Upper lobe of right lung (tissue), 1 donor: Measurements from ENCODE around the gene ASPHD2. TPM values are rescaled to one million over a fixed set of nuclear protein-coding genes. Genes with fewer than 3 reads are reported as not detected.

Experiments
- ATAC-seq: fragments of 200-7000 bp; cut with Tn5 transposase; one replicate; pipeline ENCODE4 v1.9.1; 2020; ENCODE audit warnings: mild to moderate bottlenecking, moderate library complexity
- DNase-seq: peaks from one replicate; pipeline ENCODE4 v3.0.0-alpha.2; 2020
- H3K27ac ChIP-seq: fragments of 200-600 bp; one replicate; pipeline ENCODE4 v1.8.0; 2022
- H3K27me3 ChIP-seq: fragments of 200-600 bp; one replicate; pipeline ENCODE4 v1.8.0; 2022; ENCODE audit warnings: mild to moderate bottlenecking
- H3K36me3 ChIP-seq: fragments of 200-600 bp; one replicate; pipeline ENCODE4 v1.8.0; 2022
- H3K4me1 ChIP-seq: fragments of 200-600 bp; one replicate; pipeline ENCODE4 v1.8.0; 2022
- H3K4me3 ChIP-seq: fragments of 200-600 bp; one replicate; pipeline ENCODE4 v1.8.0; 2022; ENCODE audit warnings: mild to moderate bottlenecking
- H3K9me3 ChIP-seq: fragments of 200-600 bp; one replicate; pipeline ENCODE4 v1.8.0; 2022
- intact Hi-C: fragments of 100-400 bp; cut with DNase I; formaldehyde crosslinking; loops from one replicate; pipeline ENCODE4 v1.11.0; 2022
- total RNA-seq: library from RNA; stranded (reverse); fragmentation: NEBNext Ultra II Directional; extraction: Animal tissue kit (Norgen Biotek cat#: 25700); gene quantifications from one replicate; pipeline ENCODE4 v1.2.1, GENCODE V29; 2021
- TF ChIP-seq, protein P1 (sequence below): fragments of 200-600 bp; IDR thresholded peaks from one replicate; pipeline ENCODE4 v1.8.0; 2022; ENCODE audit warnings: antibody characterized with exemption
- donor health status: DM: no; HTN: yes; CAD: no; lungs with severe emphysema.

ASPHD2 gene
- total RNA-seq, 1 donor from 2014 or later, result 1.2 TPM

DNA sequence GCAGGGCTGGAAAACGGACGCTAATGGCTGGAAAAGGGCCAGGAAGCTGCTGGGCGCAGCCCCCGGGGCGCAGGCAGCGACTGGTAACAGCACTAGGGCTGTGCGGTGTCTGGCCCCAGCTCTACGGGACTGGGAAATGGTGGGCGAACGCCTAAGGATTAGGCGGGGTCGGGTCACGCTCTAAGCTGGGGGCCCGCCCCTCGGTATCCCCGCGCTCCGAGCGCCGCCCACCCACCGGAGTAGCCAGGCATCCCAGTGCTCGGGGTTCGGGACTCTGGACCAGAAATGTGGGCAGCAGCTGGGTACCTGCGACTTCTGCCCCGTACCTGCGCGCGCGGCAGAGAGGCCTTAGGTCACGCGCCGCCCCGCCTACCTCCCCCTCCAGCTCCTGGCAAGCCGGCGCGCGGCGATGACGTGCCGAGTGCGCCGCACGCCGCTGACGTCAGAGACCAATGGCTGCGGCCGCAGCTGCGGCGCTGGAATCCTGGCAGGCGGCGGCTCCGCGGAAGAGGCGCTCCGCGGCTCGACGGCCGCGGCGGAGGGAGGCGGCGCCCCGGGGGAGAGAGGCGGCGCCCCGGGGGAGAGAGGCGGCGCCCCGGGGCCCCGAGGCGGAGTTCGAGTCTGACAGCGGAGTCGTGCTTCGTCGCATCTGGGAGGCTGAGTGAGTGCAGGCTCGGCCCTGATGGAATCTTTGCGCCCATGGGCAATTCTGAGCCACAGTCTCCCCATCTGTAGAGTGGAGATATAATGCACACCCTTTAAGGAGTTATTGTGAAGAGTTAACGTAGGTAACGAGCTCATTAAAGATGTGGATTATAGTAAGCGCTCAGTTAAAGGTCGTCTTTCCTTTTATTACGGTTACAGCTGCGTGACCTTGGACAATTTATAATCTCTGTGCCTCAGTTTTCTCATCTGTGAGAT, 54.6 kb downstream of the ASPHD2 start, which contains the start of the genes HPS4 and SRRD:
TSS of gene HPS4 (minus strand) at position 345 of the 921 bp plus-strand sequence. CDS start 2,021 bp downstream, outside the sequence.
TSS of gene SRRD (plus strand) at position 439 of the 921 bp plus-strand sequence. CDS start at position 453, 14 bp downstream.
- H3K4me1 ChIP-seq, result peaks cover 58% of the 10 kb centered on the region
- TF ChIP-seq, protein P1, sequence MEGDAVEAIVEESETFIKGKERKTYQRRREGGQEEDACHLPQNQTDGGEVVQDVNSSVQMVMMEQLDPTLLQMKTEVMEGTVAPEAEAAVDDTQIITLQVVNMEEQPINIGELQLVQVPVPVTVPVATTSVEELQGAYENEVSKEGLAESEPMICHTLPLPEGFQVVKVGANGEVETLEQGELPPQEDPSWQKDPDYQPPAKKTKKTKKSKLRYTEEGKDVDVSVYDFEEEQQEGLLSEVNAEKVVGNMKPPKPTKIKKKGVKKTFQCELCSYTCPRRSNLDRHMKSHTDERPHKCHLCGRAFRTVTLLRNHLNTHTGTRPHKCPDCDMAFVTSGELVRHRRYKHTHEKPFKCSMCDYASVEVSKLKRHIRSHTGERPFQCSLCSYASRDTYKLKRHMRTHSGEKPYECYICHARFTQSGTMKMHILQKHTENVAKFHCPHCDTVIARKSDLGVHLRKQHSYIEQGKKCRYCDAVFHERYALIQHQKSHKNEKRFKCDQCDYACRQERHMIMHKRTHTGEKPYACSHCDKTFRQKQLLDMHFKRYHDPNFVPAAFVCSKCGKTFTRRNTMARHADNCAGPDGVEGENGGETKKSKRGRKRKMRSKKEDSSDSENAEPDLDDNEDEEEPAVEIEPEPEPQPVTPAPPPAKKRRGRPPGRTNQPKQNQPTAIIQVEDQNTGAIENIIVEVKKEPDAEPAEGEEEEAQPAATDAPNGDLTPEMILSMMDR, result no peak
- H3K9me3 ChIP-seq, result no peaks in the 10 kb centered on the region
- no peaks in the 10 kb centered on the region for H3K27me3 ChIP-seq
- ATAC-seq (peak; percentile 96), DNase-seq (peak; percentile 96)
- peak within 1 kb of the TSS; percentile 98 for H3K27ac ChIP-seq
- H3K4me3 ChIP-seq, result peak within 1 kb of the TSS; percentile 97
- H3K36me3 ChIP-seq, result peaks cover 19% of the 10 kb centered on the region
- intact Hi-C loops, result no loop called here

DNA sequence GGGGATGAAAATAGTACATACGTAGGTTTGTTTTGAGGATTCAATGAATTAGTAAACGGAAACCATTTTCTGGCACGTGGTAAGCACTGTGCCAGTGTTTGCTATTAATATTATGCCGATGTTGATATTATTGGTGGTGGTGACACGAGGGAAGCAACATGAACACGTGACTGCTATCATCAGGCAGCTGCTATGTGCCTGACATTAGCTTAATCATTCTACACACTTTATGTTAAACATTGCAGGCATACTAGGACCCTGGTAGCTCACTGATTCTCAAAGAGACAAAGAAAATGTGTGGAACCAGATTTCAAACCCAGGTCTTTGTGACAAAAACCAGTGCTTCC, 55.3 kb downstream of the ASPHD2 start:
- DNase-seq, result no peak
- H3K27me3 ChIP-seq, result no peaks in the 10 kb centered on the region
- ATAC-seq, result no peak
- H3K36me3 ChIP-seq, result peaks cover 24% of the 10 kb centered on the region
- H3K9me3 ChIP-seq, result no peaks in the 10 kb centered on the region
- intact Hi-C loops, result no loop called here
- TF ChIP-seq, protein P1, result no peak
- peaks cover 53% of the 10 kb centered on the region for H3K4me1 ChIP-seq
- peak overlapping the region; percentile 97 for H3K4me3 ChIP-seq
- H3K27ac ChIP-seq, result peak overlapping the region; percentile 98

DNA sequence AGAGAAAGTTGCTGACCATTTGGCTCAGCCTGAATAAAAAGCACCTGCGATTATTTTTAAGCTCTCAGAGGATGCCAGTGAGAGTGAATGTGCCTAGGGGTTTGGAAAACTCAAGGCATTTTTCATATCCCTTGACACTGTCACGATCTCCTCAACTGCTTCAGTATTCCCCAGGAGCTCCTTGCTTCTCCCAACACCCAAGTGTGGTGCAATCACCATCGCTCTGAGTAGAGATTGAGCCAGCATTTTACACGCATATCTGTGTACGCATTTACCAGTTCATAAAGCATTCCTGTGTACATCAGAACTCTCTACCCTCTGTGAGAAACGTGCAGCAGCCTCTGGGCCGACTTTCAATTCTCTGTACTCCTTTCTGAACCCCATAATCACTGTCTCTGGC, 56.0 kb downstream of the ASPHD2 start:
- intact Hi-C loops, result no loop called here
- no peak for ATAC-seq
- H3K4me1 ChIP-seq, result peaks cover 46% of the 10 kb centered on the region

DNA sequence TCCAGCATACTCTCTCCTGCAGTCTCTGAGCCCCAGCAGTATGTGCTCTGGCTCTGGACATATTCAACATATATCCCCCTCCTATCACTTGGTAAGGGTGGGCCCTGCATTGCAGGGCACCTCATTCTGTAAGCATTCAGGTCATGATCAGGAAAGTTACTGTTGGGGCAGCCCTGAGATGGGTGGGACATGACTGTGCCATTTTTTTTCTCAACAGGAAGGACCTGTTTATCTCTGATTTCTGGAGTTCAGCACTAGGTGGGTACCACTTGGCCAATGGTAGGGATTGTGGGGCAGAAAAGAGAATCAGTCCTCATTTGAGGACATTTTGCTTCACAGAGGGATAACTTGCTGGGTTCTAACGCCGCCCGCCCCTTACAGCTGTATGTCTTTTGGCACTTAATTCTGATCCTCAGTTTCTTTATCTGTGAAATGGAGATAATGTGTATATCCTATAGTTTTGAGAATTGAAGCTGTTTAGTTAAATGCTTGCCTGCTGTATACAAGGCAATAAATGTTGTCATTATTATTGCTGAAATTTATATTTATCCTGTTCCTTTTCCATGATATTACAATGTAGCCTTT, 56.8 kb downstream of the ASPHD2 start:
- no peaks in the 10 kb centered on the region for H3K9me3 ChIP-seq
- peaks cover 37% of the 10 kb centered on the region for H3K4me1 ChIP-seq
- intact Hi-C loops, result no loop called here
- TF ChIP-seq, protein P1, result no peak
- no peaks in the 10 kb centered on the region for H3K27me3 ChIP-seq
- peaks cover 40% of the 10 kb centered on the region for H3K36me3 ChIP-seq
- H3K4me3 ChIP-seq, result no peak overlapping the region
- no peak for ATAC-seq
- no peak for DNase-seq
- H3K27ac ChIP-seq, result no peak overlapping the region

More for the DNA sequence above, 56.0 kb downstream of the ASPHD2 start:
- no peaks in the 10 kb centered on the region for H3K27me3 ChIP-seq
- TF ChIP-seq, protein P1, result no peak
- H3K27ac ChIP-seq, result peak overlapping the region; percentile 98
- H3K4me3 ChIP-seq, result no peak overlapping the region
- H3K36me3 ChIP-seq, result peaks cover 31% of the 10 kb centered on the region
- H3K9me3 ChIP-seq, result no peaks in the 10 kb centered on the region
- DNase-seq, result no peak

DNA sequence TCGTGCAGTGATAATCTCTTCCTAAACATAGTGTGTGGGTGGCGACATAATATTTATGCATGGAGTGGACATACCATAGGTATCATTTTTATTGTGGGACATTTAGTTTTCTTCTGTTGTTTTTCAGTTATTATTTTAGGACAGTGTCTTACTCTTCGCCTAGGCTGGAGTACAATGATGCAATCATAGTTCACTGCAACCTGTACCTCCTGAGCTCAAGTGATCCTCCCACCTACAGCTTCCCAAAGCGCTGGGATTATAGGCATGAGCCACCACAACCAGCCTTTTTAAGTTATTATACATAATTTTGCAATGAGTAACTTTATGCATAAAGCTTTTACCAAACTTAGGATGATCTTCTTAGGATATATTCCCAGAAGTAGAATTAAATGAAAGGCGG, 57.3 kb downstream of the ASPHD2 start:
- intact Hi-C loops, result no loop called here
- H3K27me3 ChIP-seq, result no peaks in the 10 kb centered on the region
- TF ChIP-seq, protein P1, result no peak
- ATAC-seq (no peak), DNase-seq (no peak)
- H3K36me3 ChIP-seq, result peaks cover 45% of the 10 kb centered on the region
- H3K4me1 ChIP-seq, result peaks cover 32% of the 10 kb centered on the region
- H3K27ac ChIP-seq, result no peak overlapping the region
- no peaks in the 10 kb centered on the region for H3K9me3 ChIP-seq
- H3K4me3 ChIP-seq, result no peak overlapping the region
